ENCODE measurements around the gene PRKCA. TPM values are rescaled to one million over a fixed set of nuclear protein-coding genes. Genes with fewer than 3 reads are reported as not detected.

PRKCA gene
- total RNA-seq, 2 donors from 2014 or later, result 6.5 to 6.6 TPM

GRCh38 chr17:66676421-66676820, 374.0 kb downstream of the PRKCA start:
- H3K4me3 ChIP-seq, result no peak overlapping the region

GRCh38 chr17:66677201-66677981, 375.0 kb downstream of the PRKCA start:
- ATAC-seq, result no peak

More at GRCh38 chr17:66676421-66676820, 374.0 kb downstream of the PRKCA start:
- no peaks in the 10 kb centered on the region for H3K9me3 ChIP-seq
- ATAC-seq (peak; percentile 72), DNase-seq (peak; percentile 29 to 88 (median 64))
- H3K27ac ChIP-seq, result no peak overlapping the region
- H3K36me3 ChIP-seq (replicated peaks in 1 of 2; ENCODE audit: insufficient read depth in 1 of 2, low read depth in 2 of 2), result no peaks in the 10 kb centered on the region
- no peaks in the 10 kb centered on the region for H3K4me1 ChIP-seq
- TF ChIP-seq POLR2A (IDR thresholded peaks at IDR 0.05) (no peak), CTCF (IDR thresholded peaks at IDR 0.05) (no peak)
- WGBS, 2 donors, result 52 to 60% methylated on average over 11 of the region's 11 CpGs
- no peaks in the 10 kb centered on the region for H3K27me3 ChIP-seq
- intact Hi-C loops (cut with DNase I), result loop anchor here (10.0 kb wide), 1 partner anchor 422 kb away; no protein-coding TSS in a partner anchor

GRCh38 chr17:66678061-66678460, 375.6 kb downstream of the PRKCA start:
- 80 to 92% methylated on average over 1 of the region's 1 CpG for WGBS, 2 donors
- intact Hi-C loops (cut with DNase I), result loop anchor here (10.0 kb wide), 1 partner anchor 423 kb away; no protein-coding TSS in a partner anchor
- Histone ChIP-seq H3K27ac (no peak overlapping the region), H3K4me1 (no peaks in the 10 kb centered on the region), H3K36me3 (replicated peaks in 1 of 2; ENCODE audit: insufficient read depth in 1 of 2, low read depth in 2 of 2) (no peaks in the 10 kb centered on the region), H3K9me3 (no peaks in the 10 kb centered on the region), H3K4me3 (no peak overlapping the region), H3K27me3 (no peaks in the 10 kb centered on the region)
- DNase-seq, result no peak
- ATAC-seq, result no peak
- TF ChIP-seq CTCF (IDR thresholded peaks at IDR 0.05), result no peak
- TF ChIP-seq POLR2A (IDR thresholded peaks at IDR 0.05), result no peak

More at GRCh38 chr17:66677201-66677981, 375.0 kb downstream of the PRKCA start:
- no peaks in the 10 kb centered on the region for H3K27me3 ChIP-seq
- intact Hi-C loops (cut with DNase I), result loop anchor here (10.0 kb wide), 1 partner anchor 423 kb away; no protein-coding TSS in a partner anchor
- no peaks in the 10 kb centered on the region for H3K36me3 ChIP-seq (replicated peaks in 1 of 2; ENCODE audit: insufficient read depth in 1 of 2, low read depth in 2 of 2)
- WGBS, 2 donors, result 94 to 95% methylated on average over 13 of the region's 13 CpGs
- H3K9me3 ChIP-seq, result no peaks in the 10 kb centered on the region
- H3K4me3 ChIP-seq, result no peak overlapping the region
- TF ChIP-seq POLR2A (IDR thresholded peaks at IDR 0.05), result no peak
- no peak for TF ChIP-seq CTCF (IDR thresholded peaks at IDR 0.05)
- H3K27ac ChIP-seq, result no peak overlapping the region
- no peaks in the 10 kb centered on the region for H3K4me1 ChIP-seq
- DNase-seq, result no peak

- TF ChIP-seq POLR2A (IDR thresholded peaks at IDR 0.05), result no peak
- TF ChIP-seq CTCF (IDR thresholded peaks at IDR 0.05), result no peak
- DNase-seq, result no peak
- H3K4me3 ChIP-seq, result no peak overlapping the region
- H3K27ac ChIP-seq, result no peak overlapping the region
- no peaks in the 10 kb centered on the region for H3K4me1 ChIP-seq
- no peaks in the 10 kb centered on the region for H3K9me3 ChIP-seq
- ATAC-seq, result no peak
- intact Hi-C loops (cut with DNase I), result loop anchor here (10.0 kb wide), 1 partner anchor 424 kb away; no protein-coding TSS in a partner anchor
- 77 to 79% methylated on average over 2 of the region's 2 CpGs for WGBS, 2 donors
- H3K36me3 ChIP-seq (replicated peaks in 1 of 2; ENCODE audit: insufficient read depth in 1 of 2, low read depth in 2 of 2), result no peaks in the 10 kb centered on the region
- no peaks in the 10 kb centered on the region for H3K27me3 ChIP-seq
These were observed 376.4 kb downstream of the PRKCA start for GRCh38 chr17:66678827-66679226.
